OCI-LY1 (cell line): ENCODE measurements around the gene PHLPP1.

Experiments
- H2AFZ ChIP-seq: fragments of 200-600 bp; sonication (generic), shearing (Covaris generic); 2 replicates; pipeline ENCODE4 v1.6.0; 2014; ENCODE audit warnings: antibody characterized with exemption, mild to moderate bottlenecking, low read length
- H3F3A ChIP-seq: fragments of 200-600 bp; sonication (generic), shearing (Covaris generic); 2 replicates; pipeline ENCODE4 v1.6.0; 2014; ENCODE audit warnings: mild to moderate bottlenecking, antibody characterized with exemption, low read length, moderate library complexity; ENCODE audit not compliant: insufficient read depth
- H3K27ac ChIP-seq: fragments of 200-600 bp; sonication (generic); 2 replicates; pipeline ENCODE4 v1.5.1; 2014; ENCODE audit warnings: low read length, mixed run types, mild to moderate bottlenecking, low read depth; ENCODE audit not compliant: poor library complexity, severe bottlenecking
- H3K27me3 ChIP-seq: fragments of 200-600 bp; sonication (generic); 2 replicates; pipeline ENCODE4 v1.6.0; 2014; ENCODE audit warnings: antibody characterized with exemption, mild to moderate bottlenecking, low read length, moderate library complexity; ENCODE audit not compliant: insufficient read depth
- H3K36me3 ChIP-seq: fragments of 200-600 bp; sonication (generic); 2 replicates; pipeline ENCODE4 v1.6.1; 2014; ENCODE audit warnings: mild to moderate bottlenecking, antibody characterized with exemption, low read length, moderate library complexity, mixed read lengths; ENCODE audit not compliant: insufficient read depth
- H3K4me1 ChIP-seq: fragments of 200-600 bp; sonication (generic); 2 replicates; pipeline ENCODE4 v1.5.1; 2014; ENCODE audit warnings: mild to moderate bottlenecking, low read length, moderate library complexity; ENCODE audit not compliant: insufficient read depth, severe bottlenecking
- H3K4me2 ChIP-seq: fragments of 200-600 bp; sonication (generic), shearing (Covaris generic); 2 replicates; pipeline ENCODE4 v1.6.1; 2014; ENCODE audit warnings: low read length
- H3K4me3 ChIP-seq: fragments of 200-600 bp; sonication (generic); 2 replicates; pipeline ENCODE4 v1.5.1; 2014; ENCODE audit warnings: low read length, low read depth, mild to moderate bottlenecking, mixed read lengths; ENCODE audit not compliant: poor library complexity, severe bottlenecking
- H3K79me2 ChIP-seq: fragments of 200-600 bp; shearing (Covaris generic); 2 replicates; pipeline ENCODE4 v1.6.1; 2016; ENCODE audit warnings: mixed run types, low read length, mixed read lengths; ENCODE audit not compliant: insufficient read depth
- H3K9ac ChIP-seq: fragments of 200-600 bp; sonication (generic), shearing (Covaris generic); 2 replicates; pipeline ENCODE4 v1.6.1; 2014; ENCODE audit warnings: mild to moderate bottlenecking, low read length, mixed read lengths
- H3K9me2 ChIP-seq: fragments of 200-600 bp; sonication (generic), shearing (Covaris generic); 2 replicates; pipeline ENCODE4 v1.6.1; 2014; ENCODE audit warnings: low read depth, mild to moderate bottlenecking, low read length, mixed read lengths
- H3K9me3 ChIP-seq: fragments of 200-600 bp; shearing (Covaris generic); 2 replicates; pipeline ENCODE4 v1.6.1; 2014; ENCODE audit warnings: low read length, mixed read lengths
- H4K20me1 ChIP-seq: fragments of 200-600 bp; sonication (generic), shearing (Covaris generic); 2 replicates; pipeline ENCODE4 v1.6.0; 2016; ENCODE audit warnings: mild to moderate bottlenecking, low read length; ENCODE audit not compliant: insufficient read depth
- CTCF ChIP-seq: fragments of 200-600 bp; sonication (generic), shearing (Covaris generic); IDR thresholded peaks from 2 replicates; pipeline ENCODE4 v1.5.1; 2017; ENCODE audit warnings: mild to moderate bottlenecking, antibody characterized with exemption, low read length, moderate library complexity, mixed read lengths
- EZH2 ChIP-seq: fragments of 200-600 bp; sonication (generic), shearing (Covaris generic); IDR thresholded peaks from 2 replicates; pipeline ENCODE4 v1.8.0; 2017; ENCODE audit warnings: borderline replicate concordance, mixed run types, mild to moderate bottlenecking, antibody characterized with exemption, low read length, moderate library complexity, mixed read lengths

PHLPP1 gene

GRCh38 chr18:62894681-62895390 is 179.5 kb downstream of the PHLPP1 start:
- TF ChIP-seq EZH2: no peak
- TF ChIP-seq CTCF: no peak
- Histone ChIP-seq H3K27ac (no peak overlapping the region), H3K4me1 (no peaks in the 10 kb centered on the region), H3K36me3 (no peaks in the 10 kb centered on the region), H3K9ac (no peak overlapping the region), H3K4me2 (no peak overlapping the region), H3K9me2 (no peaks in the 10 kb centered on the region), H3K4me3 (no peak overlapping the region), H3F3A (no peaks in the 10 kb centered on the region), H4K20me1 (no peaks in the 10 kb centered on the region), H3K9me3 (no peaks in the 10 kb centered on the region), H3K27me3 (no peaks in the 10 kb centered on the region), H2AFZ (no peak overlapping the region), H3K79me2 (no peaks in the 10 kb centered on the region)

- Histone ChIP-seq H3K4me1 (no peaks in the 10 kb centered on the region), H3K27me3 (no peaks in the 10 kb centered on the region), H3K9me2 (no peaks in the 10 kb centered on the region), H3K4me3 (no peak overlapping the region), H3F3A (no peaks in the 10 kb centered on the region), H3K36me3 (no peaks in the 10 kb centered on the region), H3K79me2 (no peaks in the 10 kb centered on the region), H2AFZ (no peak overlapping the region), H4K20me1 (no peaks in the 10 kb centered on the region), H3K9ac (no peak overlapping the region), H3K9me3 (no peaks in the 10 kb centered on the region), H3K4me2 (no peak overlapping the region), H3K27ac (no peak overlapping the region)
- TF ChIP-seq EZH2: no peak
- no peak for TF ChIP-seq CTCF
These were observed 181.8 kb downstream of the PHLPP1 start for GRCh38 chr18:62897153-62897552.

- H3K9ac ChIP-seq: no peak overlapping the region
- H3K4me2 ChIP-seq: no peak overlapping the region
- H3K79me2 ChIP-seq: no peaks in the 10 kb centered on the region
- no peak for TF ChIP-seq CTCF
- TF ChIP-seq EZH2: no peak
- no peak overlapping the region for H3K4me3 ChIP-seq
- no peaks in the 10 kb centered on the region for H3F3A ChIP-seq
- no peaks in the 10 kb centered on the region for H3K9me3 ChIP-seq
- no peaks in the 10 kb centered on the region for H4K20me1 ChIP-seq
- no peaks in the 10 kb centered on the region for H3K27me3 ChIP-seq
- no peak overlapping the region for H3K27ac ChIP-seq
- H3K4me1 ChIP-seq: no peaks in the 10 kb centered on the region
- H3K36me3 ChIP-seq: no peaks in the 10 kb centered on the region
- no peak overlapping the region for H2AFZ ChIP-seq
- H3K9me2 ChIP-seq: no peaks in the 10 kb centered on the region
These were observed 183.0 kb downstream of the PHLPP1 start for GRCh38 chr18:62898359-62898758.
